HepG2 (cell line): ENCODE data around the gene RUNX2.

ENCODE experiments used
- KDM1A ChIP-seq: IDR thresholded peaks from 2 replicates; pipeline ENCODE4 v1.6.1; 2016; ENCODE audit warnings: missing compliant biosample characterization
- PRPF4 ChIP-seq: fragments of 200-400 bp; formaldehyde crosslinking; IDR thresholded peaks from 2 replicates; pipeline ENCODE4 v1.6.1; 2016; ENCODE audit warnings: low read length, low read depth; ENCODE audit not compliant: poor library complexity, severe bottlenecking
- TCF7L2 ChIP-seq: IDR thresholded peaks from 2 replicates; pipeline ENCODE4 v1.6.1; 2011; ENCODE audit warnings: mild to moderate bottlenecking, low read depth, low read length, moderate library complexity
- ZNF160 ChIP-seq: sonication (generic); formaldehyde crosslinking; IDR thresholded peaks from 2 replicates; pipeline ENCODE4 v1.8.0; 2022; ENCODE audit warnings: mild to moderate bottlenecking, inconsistent platforms, missing genetic modification reagents
- ZNF232 ChIP-seq: sonication (generic); formaldehyde crosslinking; IDR thresholded peaks from 2 replicates; pipeline ENCODE4 v1.4.0; 2020; ENCODE audit warnings: missing genetic modification reagents, borderline replicate concordance
- ZNF24 ChIP-seq: fragments of 450-650 bp; IDR thresholded peaks from 2 replicates; pipeline ENCODE4 v1.6.1; 2017; ENCODE audit warnings: antibody characterized with exemption, mild to moderate bottlenecking
- ZNF274 ChIP-seq: sonication (generic); formaldehyde crosslinking; IDR thresholded peaks from 2 replicates; pipeline ENCODE4 v1.5.1; 2020; ENCODE audit warnings: mild to moderate bottlenecking, missing genetic modification reagents
- ZNF451 ChIP-seq: sonication (generic); formaldehyde crosslinking; IDR thresholded peaks from 2 replicates; pipeline ENCODE4 v1.5.0; 2020; ENCODE audit warnings: mild to moderate bottlenecking, missing genetic modification reagents
- ZNF660 ChIP-seq: sonication (generic); formaldehyde crosslinking; IDR thresholded peaks from 2 replicates; pipeline ENCODE4 v1.5.1; 2020; ENCODE audit warnings: mild to moderate bottlenecking, low read depth, missing genetic modification reagents, borderline replicate concordance
- ZNF766 ChIP-seq: sonication (generic); formaldehyde crosslinking; IDR thresholded peaks from 2 replicates; pipeline ENCODE4 v1.5.0; 2020; ENCODE audit warnings: missing genetic modification reagents, borderline replicate concordance
- TF ChIP-seq, protein P1 (sequence below): sonication (generic); formaldehyde crosslinking; IDR thresholded peaks from 2 replicates; pipeline ENCODE4 v1.5.0; 2020; ENCODE audit warnings: mild to moderate bottlenecking, missing genetic modification reagents, moderate library complexity
- TF ChIP-seq, protein P2 (sequence below): IDR thresholded peaks from 2 replicates; pipeline ENCODE4 v1.6.1; 2016

DNA sequence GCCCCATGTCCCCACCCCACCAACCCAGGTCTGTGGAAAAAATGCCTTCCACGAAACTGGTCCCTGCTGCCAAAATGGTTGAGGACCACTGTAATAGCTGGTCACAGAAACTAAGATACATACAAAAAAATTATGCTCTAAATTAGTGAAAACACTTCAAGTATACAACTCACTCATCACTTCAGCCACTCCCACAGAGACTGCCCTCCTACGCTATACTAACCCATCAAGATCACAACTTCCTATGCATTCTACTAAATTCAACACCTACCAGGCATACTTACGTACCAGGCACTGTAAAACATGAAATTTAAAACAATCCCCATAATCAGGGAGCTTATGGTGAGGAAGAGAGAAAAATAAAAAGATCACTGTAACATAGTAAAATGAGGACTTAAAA lies 22.9 kb downstream of the RUNX2 start:
- TF ChIP-seq PRPF4 = no peak
- TF ChIP-seq ZNF24 = no peak
- no peak for TF ChIP-seq ZNF160 (CRISPR knock-in tag)
- no peak for TF ChIP-seq ZNF766
- TF ChIP-seq, protein P1, sequence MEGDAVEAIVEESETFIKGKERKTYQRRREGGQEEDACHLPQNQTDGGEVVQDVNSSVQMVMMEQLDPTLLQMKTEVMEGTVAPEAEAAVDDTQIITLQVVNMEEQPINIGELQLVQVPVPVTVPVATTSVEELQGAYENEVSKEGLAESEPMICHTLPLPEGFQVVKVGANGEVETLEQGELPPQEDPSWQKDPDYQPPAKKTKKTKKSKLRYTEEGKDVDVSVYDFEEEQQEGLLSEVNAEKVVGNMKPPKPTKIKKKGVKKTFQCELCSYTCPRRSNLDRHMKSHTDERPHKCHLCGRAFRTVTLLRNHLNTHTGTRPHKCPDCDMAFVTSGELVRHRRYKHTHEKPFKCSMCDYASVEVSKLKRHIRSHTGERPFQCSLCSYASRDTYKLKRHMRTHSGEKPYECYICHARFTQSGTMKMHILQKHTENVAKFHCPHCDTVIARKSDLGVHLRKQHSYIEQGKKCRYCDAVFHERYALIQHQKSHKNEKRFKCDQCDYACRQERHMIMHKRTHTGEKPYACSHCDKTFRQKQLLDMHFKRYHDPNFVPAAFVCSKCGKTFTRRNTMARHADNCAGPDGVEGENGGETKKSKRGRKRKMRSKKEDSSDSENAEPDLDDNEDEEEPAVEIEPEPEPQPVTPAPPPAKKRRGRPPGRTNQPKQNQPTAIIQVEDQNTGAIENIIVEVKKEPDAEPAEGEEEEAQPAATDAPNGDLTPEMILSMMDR (CRISPR knock-in tag) = no peak
- TF ChIP-seq, protein P2, sequence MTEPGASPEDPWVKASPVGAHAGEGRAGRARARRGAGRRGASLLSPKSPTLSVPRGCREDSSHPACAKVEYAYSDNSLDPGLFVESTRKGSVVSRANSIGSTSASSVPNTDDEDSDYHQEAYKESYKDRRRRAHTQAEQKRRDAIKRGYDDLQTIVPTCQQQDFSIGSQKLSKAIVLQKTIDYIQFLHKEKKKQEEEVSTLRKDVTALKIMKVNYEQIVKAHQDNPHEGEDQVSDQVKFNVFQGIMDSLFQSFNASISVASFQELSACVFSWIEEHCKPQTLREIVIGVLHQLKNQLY (CRISPR knock-in tag) = no peak
- no peak for TF ChIP-seq ZNF660
- no peak for TF ChIP-seq TCF7L2
- TF ChIP-seq ZNF232 = no peak
- no peak for TF ChIP-seq ZNF274 (CRISPR knock-in tag)
- TF ChIP-seq KDM1A (CRISPR knock-in tag) = no peak
- no peak for TF ChIP-seq ZNF451 (CRISPR knock-in tag)
